Skeletal muscle tissue (tissue), 4 donors: Measurements from ENCODE around the gene SH3BP2. TPM values are rescaled to one million over a fixed set of nuclear protein-coding genes. Genes with fewer than 3 reads are reported as not detected.

Source experiments
- H3K27ac ChIP-seq: one replicate; pipeline ENCODE4 v1.7.0; 2013; ENCODE audit warnings: mild to moderate bottlenecking, low read depth, low read length, inconsistent platforms
- H3K27me3 ChIP-seq, 3 donors: one replicate each; pipeline ENCODE4 v1.7.0; 2013; ENCODE audit warnings: low read length in 3 of 3; ENCODE audit not compliant: control insufficient read depth in 3 of 3, insufficient read depth in 3 of 3
- H3K36me3 ChIP-seq, 3 donors: one replicate each; pipeline ENCODE4 v1.7.0; 2013; ENCODE audit warnings: low read length in 3 of 3; ENCODE audit not compliant: control insufficient read depth in 3 of 3, insufficient read depth in 3 of 3
- H3K4me1 ChIP-seq, 3 donors: one replicate each; pipeline ENCODE4 v1.7.0; 2013; ENCODE audit warnings: low read length in 3 of 3, mild to moderate bottlenecking in 3 of 3; ENCODE audit not compliant: control insufficient read depth in 3 of 3, insufficient read depth in 3 of 3
- H3K4me3 ChIP-seq, 3 donors: one replicate each; pipeline ENCODE4 v1.7.0; 2013; ENCODE audit warnings: low read length in 3 of 3
- H3K9ac ChIP-seq, 3 donors: one replicate each; pipeline ENCODE4 v1.7.0; 2013; ENCODE audit warnings: low read length in 3 of 3, mild to moderate bottlenecking in 3 of 3, moderate library complexity in 2 of 3, low read depth in 1 of 3
- H3K9me3 ChIP-seq, 3 donors: one replicate each; pipeline ENCODE4 v1.7.0; 2013; ENCODE audit warnings: low read length in 3 of 3; ENCODE audit not compliant: control insufficient read depth in 3 of 3
- total RNA-seq: library from RNA; depleted of rRNA; stranded (reverse); fragments of >200 nt; gene quantifications from one replicate; pipeline ENCODE4 v1.2.3, GENCODE V29; 2014
- donor health status: Osteomylitis.

SH3BP2 gene
- total RNA-seq, 1 donor from 2014 or later = 7.8 TPM

DNA sequence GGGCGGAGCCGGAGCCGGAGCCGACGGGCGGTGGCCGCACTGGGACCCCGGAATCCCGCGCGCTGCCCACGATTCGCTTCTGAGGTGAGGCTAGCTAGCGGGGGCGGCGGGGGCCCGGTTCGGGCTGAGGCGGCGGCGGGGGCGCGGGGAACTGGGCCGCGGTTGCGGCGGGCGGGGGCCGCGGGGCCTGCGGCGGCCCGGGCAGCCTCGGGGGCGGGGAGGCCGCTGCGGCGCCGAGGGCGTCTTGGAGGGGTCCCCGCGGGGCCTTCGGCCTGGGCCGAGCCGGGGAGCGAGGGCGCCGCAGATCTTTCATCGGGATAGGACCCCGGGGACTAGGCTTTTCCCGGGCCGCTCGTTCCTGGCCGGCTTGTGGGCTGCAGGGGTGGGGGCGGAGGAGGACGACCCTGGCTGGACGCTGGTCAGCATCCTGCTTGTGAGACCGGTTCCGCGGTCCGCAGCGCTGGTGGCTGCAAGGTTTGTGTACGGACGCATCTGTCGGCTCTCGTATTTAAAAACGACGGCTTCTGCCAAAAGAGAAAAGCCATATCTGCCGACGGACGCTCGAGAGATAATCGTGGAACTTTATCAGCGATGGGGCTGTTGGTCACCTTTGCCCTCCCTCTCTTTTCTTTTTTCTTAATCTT, 51.2 kb downstream of the SH3BP2 start:
- Histone ChIP-seq H3K9me3 (no peaks in the 10 kb centered on the region), H3K27me3 (no peaks in the 10 kb centered on the region), H3K27ac (peak overlapping the region; percentile 91), H3K9ac (peak overlapping the region; percentile 82 to 88 (median 84)), H3K4me1 (peaks cover 23 to 34% (median 33%) of the 10 kb centered on the region in 3 donors), H3K36me3 (no peaks in the 10 kb centered on the region), H3K4me3 (peak overlapping the region; percentile 86 to 91 (median 87))

DNA sequence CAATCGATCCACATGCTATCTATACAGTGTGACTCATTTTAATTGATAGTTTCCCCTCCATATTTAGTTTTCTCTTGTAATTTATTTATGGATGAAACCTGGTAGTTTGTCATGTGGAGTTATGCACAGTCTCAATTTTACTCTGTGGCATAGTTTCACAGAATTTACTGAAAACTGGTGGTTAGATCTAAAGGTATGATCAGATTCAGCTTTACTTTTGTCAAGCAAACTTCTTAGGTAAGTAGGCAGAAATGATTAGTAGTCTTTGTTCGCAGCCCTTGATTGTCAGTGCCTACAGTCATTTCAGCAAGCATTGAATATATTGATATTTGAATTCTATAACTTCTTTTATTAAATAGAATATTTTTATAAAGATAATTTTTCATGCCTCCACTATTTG, 53.3 kb downstream of the SH3BP2 start:
- Histone ChIP-seq H3K4me1 (peaks cover 32 to 46% (median 43%) of the 10 kb centered on the region in 3 donors), H3K9me3 (no peaks in the 10 kb centered on the region), H3K4me3 (no peak overlapping the region), H3K27ac (no peak overlapping the region), H3K36me3 (no peaks in the 10 kb centered on the region), H3K9ac (no peak overlapping the region), H3K27me3 (no peaks in the 10 kb centered on the region)

DNA sequence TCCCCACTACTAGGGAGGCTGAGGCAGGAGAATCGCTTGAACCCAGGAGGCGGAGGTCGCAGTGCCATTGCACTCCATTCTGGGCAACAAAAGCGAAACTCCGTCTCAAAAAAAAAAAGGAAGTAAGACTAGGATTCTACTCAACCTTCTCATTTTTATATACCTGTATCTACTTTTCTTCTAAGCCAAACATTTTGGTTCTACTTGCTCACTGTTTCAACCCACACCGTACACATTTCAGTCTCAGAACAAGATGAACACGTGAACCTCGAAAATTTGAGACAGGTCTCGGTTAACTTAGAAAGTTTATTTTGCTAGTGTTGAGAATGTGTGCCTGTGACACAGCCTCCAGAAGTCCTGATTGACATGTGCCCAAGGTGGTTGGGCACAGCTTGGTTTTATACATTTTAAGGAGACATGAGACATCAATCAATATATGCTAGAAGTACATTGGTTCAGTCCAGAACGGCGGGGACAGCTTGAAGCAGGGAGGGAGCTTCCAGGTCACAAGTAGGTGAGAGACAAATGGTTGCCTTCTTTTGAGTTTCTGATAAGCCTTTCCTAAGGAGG, 54.5 kb downstream of the SH3BP2 start:
- Histone ChIP-seq H3K4me1 (peaks cover 36 to 50% (median 48%) of the 10 kb centered on the region in 3 donors), H3K36me3 (no peaks in the 10 kb centered on the region), H3K27me3 (no peaks in the 10 kb centered on the region), H3K9ac (no peak overlapping the region), H3K27ac (no peak overlapping the region), H3K4me3 (no peak overlapping the region), H3K9me3 (no peaks in the 10 kb centered on the region)

DNA sequence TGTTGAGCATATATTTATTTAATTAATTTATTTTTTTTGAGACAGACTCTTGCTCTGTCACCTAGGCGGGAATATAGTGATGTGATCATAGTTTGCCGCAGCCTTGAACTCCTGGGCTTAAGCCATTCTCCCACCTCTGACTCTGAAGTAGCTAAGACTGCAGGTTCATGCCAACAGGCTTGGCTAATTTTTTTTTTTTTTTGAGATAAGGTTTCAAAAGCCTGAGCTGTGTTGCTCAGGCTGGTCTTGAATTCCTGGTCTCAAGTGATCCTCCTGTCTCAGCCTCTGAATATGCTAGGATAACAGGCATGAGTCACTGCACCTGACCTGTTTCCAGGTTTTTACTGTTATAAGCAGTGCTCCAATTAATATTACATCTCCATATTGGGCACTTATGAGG, 55.6 kb downstream of the SH3BP2 start:
- H3K4me1 ChIP-seq = peaks cover 34 to 48% (median 46%) of the 10 kb centered on the region in 3 donors
- H3K9ac ChIP-seq = no peak overlapping the region
- no peaks in the 10 kb centered on the region for H3K9me3 ChIP-seq
- H3K36me3 ChIP-seq = no peaks in the 10 kb centered on the region
- no peak overlapping the region for H3K27ac ChIP-seq
- no peaks in the 10 kb centered on the region for H3K27me3 ChIP-seq
- H3K4me3 ChIP-seq = no peak overlapping the region

DNA sequence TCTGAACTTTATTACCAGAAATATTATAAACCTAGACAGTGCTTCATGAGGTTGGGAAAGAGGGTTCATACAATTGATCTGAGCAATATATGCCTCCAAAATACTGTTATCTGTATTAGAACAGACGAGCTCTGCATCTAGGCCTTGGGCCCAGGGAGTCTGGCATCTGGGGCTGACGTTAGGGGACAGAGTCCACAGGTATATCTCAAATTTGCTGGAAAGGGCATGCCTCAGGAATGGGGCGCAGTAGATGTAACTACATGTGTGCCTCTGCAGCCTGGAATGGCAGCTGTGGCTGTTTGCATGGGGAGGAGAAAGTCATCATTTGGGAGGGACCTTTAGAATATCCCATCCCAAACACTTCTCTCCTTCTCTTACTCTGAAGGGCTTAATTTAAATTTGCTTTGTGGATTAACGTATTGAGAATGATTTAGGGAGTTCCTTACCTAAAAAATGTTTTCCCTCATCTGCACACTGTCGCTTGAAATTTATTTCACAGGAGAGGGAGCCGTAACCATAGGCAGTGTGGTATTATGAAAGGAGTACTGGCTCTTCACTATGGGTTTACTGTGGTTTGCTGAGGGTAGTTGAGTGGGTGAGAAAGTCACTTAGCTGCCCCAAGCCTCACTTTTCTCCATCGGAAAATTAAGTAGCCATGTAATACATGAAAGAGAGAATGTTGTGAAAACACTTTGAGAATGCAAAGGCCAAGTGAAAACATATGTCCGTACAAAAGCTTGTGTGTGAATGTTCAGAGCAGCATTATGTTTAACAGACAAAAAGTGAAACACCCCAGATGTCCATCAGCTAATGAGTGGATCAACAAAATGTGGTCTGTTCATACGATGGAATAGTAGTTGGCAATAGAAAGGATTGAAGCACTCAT, 56.6 kb downstream of the SH3BP2 start:
- peaks cover 42 to 55% (median 52%) of the 10 kb centered on the region in 3 donors for H3K4me1 ChIP-seq
- H3K9me3 ChIP-seq = no peaks in the 10 kb centered on the region
- H3K4me3 ChIP-seq = no peak overlapping the region
- H3K36me3 ChIP-seq = peaks cover 2 to 8% (median 5%) of the 10 kb centered on the region in 3 donors
- no peaks in the 10 kb centered on the region for H3K27me3 ChIP-seq
- H3K27ac ChIP-seq = no peak overlapping the region
- H3K9ac ChIP-seq = peak overlapping the region in 1 of 3 donors; percentile 33

DNA sequence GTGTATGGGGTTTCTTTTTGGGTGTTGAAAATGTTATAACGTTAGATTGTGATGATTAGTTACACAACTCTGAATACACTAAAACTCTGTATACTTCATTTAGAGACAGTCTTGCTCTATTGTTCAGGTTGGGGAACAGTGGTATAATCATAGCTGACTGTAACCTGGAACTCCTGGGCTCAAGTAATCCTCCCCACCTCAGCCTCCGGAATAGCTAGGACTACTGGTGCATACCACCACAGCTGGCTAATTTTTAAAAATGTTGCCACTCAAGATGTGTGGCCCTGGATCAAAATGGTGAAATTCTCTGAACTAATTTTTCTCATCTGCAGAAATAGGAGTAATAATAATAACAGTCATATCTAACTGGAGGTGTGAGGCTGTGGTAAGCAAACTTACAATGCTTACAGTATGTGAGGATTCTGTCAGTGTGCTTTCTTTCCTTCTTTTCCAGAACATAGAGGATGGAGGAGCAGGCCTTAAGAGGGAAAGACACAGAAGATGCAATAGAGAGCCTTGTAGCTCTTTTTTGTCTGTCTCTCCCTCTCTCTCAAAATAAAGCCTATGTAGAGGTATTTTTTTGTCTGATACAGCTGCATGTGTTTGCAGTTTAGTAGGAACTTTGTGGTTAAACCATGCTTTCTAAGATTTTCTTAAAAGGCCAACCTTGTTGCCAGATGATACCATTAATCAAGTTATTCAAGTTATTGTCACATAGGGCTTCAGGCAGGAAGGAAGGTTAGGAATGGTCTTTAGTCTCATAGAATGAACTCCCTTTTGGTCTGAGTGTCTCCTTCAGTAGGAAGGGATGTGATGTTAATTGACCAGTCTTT, 58.3 kb downstream of the SH3BP2 start:
- Histone ChIP-seq H3K4me3 (no peak overlapping the region), H3K4me1 (peaks cover 40 to 56% (median 52%) of the 10 kb centered on the region in 3 donors), H3K36me3 (peaks cover 2 to 8% (median 5%) of the 10 kb centered on the region in 3 donors), H3K27ac (no peak overlapping the region), H3K9ac (no peak overlapping the region), H3K9me3 (no peaks in the 10 kb centered on the region), H3K27me3 (no peaks in the 10 kb centered on the region)

DNA sequence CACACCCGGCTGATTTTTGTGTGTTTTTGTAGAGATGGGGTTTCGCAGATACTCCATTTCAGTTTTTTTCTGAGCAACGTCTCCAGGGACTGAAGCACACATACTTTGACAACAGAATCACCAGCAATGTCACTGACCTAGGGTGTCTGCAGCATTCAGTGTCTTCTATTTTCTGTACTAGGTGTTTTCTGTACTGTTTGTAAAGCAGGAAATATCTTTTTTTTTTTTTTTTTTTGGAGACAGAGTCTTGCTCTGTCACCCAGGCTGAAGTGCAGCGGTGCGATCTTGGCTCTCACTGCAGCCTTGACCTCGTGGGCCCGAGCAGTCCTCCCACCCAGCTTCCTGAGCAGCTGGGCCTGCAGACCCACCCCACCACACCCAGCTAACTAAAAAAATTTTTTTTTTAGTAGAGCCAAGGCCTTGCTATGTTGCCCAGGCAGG, 59.6 kb downstream of the SH3BP2 start:
- no peaks in the 10 kb centered on the region for H3K27me3 ChIP-seq
- H3K4me1 ChIP-seq = peaks cover 42 to 57% (median 47%) of the 10 kb centered on the region in 3 donors
- H3K9me3 ChIP-seq = no peaks in the 10 kb centered on the region
- peaks cover 2 to 8% (median 5%) of the 10 kb centered on the region in 3 donors for H3K36me3 ChIP-seq
- H3K9ac ChIP-seq = no peak overlapping the region
- no peak overlapping the region for H3K4me3 ChIP-seq
- no peak overlapping the region for H3K27ac ChIP-seq

DNA sequence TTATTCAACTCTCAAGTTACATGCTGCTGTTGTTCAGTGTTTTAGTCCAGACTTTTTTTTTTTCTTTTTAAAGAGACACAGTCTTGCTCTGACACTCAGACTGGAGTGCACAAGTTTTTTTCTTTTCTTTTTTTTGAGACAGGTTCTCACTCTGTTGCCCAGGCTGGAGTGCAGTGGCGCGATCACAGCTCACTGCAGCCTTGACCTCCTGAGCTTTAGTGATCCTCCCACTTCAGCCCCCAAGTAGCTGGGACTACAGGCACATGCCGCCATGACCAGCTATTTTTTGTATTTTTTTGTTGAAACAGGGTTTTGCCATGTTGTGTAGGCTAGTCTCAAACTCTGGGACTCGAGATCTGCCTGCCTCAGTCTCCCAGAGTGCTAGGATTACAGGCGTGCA, 62.7 kb downstream of the SH3BP2 start:
- Histone ChIP-seq H3K9me3 (no peaks in the 10 kb centered on the region), H3K27me3 (no peaks in the 10 kb centered on the region), H3K9ac (peak overlapping the region; percentile 17 to 58 (median 44)), H3K4me3 (peak overlapping the region in 1 of 3 donors; percentile 38), H3K36me3 (peaks cover 2 to 8% (median 5%) of the 10 kb centered on the region in 3 donors), H3K4me1 (peaks cover 54 to 61% (median 61%) of the 10 kb centered on the region in 3 donors), H3K27ac (peak overlapping the region; percentile 22)

DNA sequence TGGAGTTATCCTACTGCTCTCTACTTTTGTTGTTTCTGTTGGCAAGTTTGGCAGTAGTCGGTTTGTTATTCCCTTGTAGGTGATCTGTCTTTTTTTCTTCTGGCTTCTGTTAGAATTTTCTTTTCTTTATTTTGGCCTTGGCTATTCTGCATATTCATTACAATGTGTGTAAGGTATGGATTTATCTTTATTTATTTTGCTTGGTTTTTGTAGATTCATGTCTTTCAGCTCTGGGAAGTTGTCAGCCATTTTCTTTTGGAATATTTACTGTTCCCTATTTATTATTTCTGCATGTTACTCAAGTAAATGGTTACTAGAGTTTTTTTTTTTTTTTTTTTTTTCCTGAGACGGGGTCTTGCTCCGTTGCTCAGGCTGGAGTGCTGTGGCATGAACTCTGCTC, 63.4 kb downstream of the SH3BP2 start:
- Histone ChIP-seq H3K36me3 (peaks cover 2 to 8% (median 5%) of the 10 kb centered on the region in 3 donors), H3K4me1 (peaks cover 57 to 68% (median 62%) of the 10 kb centered on the region in 3 donors), H3K4me3 (no peak overlapping the region), H3K9me3 (no peaks in the 10 kb centered on the region), H3K27ac (no peak overlapping the region), H3K27me3 (no peaks in the 10 kb centered on the region), H3K9ac (no peak overlapping the region)
